ELF-1 (cell line): Measurements from ENCODE around the gene FTH1.
A peak's percentile ranks its signal among the peaks of the same experiment; 100 is the strongest.
"Not testable (repeated sequence)": the region's sequence is repeated elsewhere in the genome, so short reads cannot be mapped to it uniquely, and the experiment has no call there.

Experiments
- DNase-seq: peaks from one replicate; pipeline ENCODE4 v3.0.0-alpha.2; 2016; ENCODE audit warnings: low read depth, low spot score

Gene FTH1

DNA sequence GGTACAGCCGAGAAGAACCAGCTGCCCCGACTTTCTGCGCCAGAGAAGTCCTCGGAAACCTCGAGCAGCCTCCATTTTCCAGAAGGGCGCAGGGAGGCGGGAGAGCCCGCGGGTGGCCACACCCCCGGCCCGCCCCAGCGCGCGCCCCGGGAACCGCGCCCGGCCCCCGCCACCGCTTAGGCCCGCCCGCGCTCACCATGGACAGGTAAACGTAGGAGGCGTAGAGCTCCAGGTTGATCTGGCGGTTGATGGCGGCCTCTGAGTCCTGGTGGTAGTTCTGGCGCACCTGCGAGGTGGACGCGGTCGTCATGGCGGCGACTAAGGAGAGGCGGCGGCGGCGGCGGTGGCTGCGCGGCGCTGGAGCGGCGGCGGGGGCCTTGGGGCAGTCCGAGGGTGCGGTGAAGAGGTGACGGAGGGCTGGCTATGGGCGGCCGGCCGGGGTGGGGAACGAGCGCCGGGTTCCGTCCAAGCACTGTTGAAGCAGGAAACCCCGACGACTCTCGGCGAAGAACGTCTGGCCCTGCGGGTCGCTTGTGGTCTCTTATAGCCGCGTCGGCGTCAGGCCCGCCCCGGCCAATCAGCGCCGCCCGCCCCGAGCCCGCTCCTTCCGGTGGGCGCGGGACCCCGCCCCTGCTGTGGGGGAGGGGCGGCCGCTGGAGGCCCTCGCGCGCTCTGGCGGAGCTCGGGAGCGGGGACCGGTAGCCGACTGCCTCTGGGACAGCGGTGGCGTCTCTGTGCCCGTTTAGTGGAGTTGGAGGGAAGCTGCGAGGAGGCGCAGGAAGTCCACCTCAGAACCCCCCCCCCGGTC lies at the start of gene FTH1:
Gene FTH1 (minus strand): TSS at position 519 of the 808 bp plus-strand sequence. CDS start 209 bp downstream, at position 310.
- DNase-seq: peak; percentile 93

DNA sequence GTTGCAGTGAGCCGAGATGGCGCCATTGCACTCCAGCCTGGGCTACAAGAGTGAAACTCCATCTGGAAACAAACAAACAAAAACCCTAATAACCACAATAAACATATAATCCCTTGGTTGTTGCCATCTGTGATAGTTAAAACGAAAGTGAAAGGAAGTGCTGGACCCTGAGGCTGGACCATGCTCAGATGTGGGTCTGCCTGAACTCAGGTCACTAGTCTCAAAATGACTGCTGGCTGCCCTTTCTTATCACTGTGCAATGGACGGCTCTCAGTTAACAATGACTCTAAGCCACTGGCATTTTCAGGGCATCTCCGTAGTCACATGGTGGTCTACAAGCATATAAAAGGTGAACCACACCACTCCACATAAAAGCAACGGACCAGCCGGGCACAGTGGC lies 48.2 kb upstream of the FTH1 start:
- DNase-seq: no peak

DNA sequence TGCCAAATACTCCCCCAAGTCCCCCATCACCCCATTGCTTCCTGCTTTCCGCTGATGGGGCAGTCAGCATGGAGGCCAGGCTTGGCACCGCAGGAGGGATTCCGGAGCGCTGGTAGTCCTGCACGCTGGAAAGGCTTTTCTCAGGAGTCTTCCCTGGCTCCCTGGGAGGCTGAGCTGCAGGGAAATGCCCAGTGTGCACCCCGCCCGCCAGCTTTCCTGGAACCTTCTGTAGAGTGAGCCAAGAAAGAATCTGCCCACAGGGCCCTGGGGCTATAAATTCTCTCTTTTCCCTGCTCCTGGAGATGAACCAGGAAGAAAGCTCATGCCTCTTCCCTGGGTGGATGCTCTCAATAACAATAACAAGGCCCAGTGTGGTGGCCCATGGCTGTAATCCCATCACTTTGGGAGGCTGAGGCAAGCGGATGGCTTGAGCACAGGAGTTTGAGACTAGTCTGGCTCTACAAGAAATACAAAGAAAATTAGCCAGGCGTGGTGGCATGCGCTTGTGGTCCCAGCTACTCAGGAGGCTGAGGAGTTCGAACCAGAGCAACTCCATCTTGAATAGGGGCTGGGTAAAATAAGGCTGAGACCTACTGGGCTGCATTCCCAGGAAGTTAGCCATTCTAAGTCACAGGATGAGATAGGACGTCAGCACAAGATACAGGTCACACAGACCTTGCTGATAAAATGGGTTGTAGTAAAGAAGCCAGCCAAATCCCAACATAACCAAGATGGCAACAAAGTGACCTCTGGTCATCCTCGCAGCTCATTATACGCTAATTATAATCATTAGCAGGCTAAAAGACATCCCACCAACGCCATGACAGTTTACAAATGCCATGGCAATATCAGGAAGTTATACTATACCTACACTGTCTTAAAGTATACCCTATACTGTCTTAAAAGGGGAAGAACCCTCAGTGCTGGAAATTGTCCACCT lies 46.4 kb upstream of the FTH1 start:
- peak; percentile 77 for DNase-seq

DNA sequence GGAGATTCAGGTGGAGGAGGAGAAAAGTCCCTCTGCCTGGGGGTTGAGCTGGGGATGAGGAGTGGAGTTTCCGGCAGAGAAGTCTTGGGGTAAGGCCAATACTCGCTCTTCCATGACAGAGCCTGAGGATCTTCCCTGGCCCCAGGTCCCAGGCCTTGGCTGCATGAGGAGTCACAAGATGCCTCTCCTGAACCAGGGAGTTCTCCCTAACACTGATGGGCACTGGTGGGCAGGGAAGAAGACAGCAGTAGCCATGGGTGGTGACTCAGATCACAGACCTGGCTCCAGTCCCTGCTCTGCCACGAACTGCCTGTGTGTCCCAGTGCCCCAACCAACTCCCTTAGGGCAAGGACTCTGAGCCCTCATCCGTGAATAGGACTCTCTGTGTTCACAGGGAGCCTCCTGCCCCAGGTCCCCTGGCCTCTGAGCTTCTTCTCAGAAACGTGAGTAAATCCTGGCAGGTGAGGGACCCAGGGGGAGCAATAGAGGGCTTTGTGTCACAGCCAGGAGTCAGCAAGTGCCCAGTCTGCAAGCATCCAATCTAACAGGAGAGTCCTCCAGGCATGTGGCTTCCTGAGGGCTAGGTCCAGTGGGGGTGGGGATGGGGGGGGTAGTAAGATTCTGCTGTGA lies 45.5 kb upstream of the FTH1 start:
- DNase-seq: peak; percentile 19

DNA sequence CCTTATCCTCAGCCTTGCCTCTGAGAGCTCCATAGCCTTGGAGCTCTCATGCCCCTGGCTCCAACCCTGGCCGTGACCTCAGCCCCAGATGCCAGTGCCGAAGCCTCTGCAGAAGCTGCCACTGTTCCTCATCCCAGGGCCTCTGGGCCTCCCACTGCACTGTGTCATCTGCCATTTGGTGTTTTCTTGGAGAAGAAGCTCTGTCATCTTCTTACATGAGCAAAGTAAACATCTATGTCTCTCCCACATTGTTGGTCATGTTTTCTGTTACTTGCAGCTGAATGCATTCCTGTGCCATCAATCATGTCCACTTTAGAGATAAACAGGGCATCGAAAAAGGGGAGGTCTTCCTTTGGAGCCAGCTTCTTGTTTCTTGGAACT lies 45.0 kb upstream of the FTH1 start:
- DNase-seq: no peak

DNA sequence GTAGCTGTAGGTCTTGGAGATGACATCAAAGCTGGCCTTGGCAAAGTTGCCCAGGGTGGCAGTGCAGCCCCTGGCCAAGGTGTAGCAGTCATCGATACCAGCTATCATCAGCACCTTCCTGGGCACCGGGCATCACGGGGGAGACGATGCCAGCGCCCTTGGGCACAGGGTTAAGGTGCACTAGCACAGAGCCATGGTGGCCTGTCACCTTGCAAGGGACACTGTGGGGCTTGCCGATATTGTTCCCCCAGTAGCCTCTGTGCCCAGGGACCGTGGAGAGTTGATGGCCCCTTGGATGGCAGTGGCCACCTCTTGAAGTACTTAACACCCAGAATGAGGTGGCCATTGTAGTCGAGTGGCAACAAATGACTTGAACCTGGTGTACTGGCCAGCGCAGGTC lies 44.4 kb upstream of the FTH1 start:
- DNase-seq: no peak

DNA sequence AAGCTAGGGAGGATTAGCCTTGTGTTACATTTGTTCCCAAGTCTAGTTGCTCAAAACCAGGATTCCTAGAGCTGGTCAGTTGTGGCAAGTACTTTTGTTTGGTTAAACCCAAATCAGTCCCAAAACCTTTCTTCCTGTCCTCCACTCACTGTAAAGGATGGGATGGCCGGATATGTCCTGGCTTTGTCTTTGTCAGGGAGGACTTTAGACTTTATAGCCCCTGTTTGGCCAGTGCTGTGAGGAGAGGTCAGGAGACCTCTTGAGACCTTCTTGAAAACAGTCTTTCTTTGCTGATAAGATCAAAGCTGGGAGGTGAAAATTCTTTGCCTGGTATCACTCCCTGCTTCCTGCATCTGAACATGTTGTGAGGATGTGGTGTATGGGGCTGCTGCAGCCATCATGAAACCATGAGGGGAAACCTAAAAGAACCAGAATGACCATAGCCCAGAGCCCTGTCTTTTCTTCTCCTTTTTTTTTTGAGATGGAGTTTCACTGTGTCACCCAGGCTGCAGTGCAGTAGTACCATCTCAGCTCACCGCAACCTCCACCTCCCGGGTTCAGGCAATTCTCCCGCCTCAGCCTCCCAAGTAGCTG lies 43.6 kb upstream of the FTH1 start:
- peak; percentile 16 for DNase-seq

DNA sequence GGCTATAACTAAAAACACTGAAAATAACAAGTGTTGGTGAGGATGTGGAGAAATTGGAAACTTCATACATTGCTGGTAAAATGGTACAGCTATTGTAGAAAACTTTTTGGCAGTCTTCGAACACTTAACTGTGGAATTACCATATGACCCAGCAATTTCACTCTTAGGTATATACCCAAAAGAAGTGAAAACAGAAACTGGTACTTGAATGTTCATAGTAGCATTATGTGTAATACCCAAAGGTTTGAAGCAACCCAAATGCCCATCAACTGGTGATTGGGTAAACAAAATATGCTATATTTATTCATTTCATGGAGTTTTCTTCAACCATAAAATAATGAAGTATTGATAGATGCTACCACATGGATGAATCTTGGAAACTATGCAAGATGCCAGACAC lies 40.8 kb upstream of the FTH1 start:
- DNase-seq: no peak

DNA sequence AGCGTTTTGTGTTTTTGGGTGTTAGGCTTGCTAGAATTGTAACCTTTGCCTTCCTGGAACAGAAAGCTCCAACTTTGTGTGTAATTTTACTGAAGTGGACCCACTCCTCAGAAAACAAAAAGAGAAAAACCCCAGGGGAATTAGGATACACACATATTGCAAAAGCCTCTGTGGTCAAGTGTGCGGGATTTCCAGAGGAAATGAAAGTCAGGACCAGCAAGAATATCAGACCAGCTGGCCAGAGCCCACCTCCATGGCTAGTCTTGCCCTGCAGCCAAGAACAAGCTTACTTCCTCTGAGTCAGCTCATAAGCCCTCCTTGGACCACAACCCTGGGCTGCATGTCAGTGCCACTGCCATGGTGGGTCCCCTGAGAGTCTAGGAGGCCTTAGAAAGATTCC lies 37.0 kb upstream of the FTH1 start:
- DNase-seq: no peak

DNA sequence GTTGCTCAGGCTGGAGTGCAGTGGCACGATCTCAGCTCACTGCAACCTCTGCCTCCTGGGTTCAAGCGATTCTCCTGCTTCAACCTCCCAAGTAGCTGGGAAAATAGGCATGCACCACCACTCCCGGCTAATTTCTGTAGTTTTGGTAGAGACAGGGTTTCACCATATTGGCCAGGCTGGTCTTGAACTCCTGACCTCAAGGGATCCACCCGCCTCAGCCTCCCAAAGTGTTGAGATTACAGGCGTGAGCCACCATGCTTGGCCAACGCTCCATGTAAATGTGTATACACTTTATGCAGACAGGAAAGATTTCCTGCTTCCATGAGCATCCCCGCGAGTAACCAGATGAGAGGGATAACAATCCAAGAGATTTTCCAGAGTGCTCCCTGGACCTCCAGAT lies 34.8 kb upstream of the FTH1 start:
- DNase-seq: not testable (repeated sequence)

DNA sequence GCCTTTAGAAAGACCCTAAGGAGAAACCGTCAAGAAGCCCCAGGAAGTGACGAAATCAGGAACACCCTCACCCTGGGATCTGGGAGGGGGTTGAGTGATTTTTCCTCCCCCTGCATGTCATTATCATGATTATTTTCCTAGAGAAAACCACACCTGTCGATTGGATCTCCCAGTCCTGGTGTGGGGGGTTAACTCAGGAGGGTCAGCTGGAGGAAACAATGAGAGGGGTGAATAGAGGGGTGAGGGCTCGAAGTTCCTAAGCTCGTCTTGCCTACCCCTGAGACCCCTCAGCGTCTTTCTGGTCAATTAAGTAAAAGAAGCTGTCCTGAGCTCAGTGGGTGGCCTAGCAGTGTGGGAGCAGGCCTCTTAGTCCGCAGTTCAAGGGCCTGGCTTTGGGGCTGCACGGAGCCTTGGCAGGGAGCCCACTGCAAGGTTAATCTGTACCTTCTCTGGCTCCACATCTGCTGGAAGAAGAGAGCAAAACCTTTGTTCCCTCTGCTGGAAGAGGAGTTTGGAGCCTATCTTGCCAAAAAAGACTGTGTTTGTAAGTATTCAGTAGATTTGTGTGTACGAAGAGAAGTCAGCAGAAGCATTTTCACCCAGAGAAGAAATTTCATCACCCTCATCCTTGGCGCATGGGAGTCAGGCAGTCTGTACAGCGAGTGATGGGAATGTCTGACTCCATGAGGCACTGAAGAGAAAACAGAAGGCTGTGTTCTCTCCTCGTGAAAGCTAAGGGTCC lies 34.2 kb upstream of the FTH1 start:
- no peak for DNase-seq

DNA sequence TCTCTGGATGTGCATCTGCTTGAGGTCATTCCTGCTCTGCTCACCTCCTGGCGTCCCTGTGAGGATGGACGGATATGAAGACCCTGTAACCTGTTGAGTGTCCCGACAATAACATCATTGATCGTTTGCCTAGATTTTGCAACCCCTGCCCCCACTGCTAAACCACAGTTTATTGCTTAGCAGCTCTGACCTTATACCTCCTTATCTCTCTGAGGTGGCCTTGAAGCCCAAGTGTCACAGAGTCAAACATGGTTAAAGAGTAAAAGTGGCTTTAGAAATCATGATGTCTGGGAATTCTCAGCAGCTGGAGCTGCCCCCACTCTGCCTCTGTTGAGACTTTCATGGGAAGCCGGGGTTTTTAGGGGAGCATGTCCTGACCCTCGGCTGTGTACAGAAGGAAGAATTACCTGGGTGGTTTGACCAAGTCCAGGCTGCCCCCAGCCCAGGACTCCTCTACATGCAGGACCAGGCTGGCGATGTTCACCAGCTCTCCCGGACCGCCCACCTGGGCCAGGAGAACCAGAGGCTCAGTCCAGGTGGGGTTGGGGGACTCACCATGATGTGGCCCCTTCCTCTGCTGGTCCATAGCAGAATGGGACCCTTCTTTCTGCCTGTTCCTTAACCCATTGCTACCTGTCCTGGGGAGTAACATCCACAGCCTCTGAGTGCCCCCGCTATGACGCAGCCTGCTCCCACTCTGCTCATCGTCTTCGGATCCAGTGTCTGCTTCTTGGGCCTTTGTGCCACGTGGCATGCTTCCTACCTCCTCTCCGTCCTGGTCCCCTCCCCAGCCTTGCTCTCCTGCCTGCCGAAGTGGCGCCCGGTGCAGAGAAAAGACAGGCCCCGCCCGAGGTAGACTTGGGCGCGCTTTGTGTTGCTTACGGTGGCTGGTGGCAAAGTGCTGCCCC lies 33.4 kb upstream of the FTH1 start:
- DNase-seq: no peak

DNA sequence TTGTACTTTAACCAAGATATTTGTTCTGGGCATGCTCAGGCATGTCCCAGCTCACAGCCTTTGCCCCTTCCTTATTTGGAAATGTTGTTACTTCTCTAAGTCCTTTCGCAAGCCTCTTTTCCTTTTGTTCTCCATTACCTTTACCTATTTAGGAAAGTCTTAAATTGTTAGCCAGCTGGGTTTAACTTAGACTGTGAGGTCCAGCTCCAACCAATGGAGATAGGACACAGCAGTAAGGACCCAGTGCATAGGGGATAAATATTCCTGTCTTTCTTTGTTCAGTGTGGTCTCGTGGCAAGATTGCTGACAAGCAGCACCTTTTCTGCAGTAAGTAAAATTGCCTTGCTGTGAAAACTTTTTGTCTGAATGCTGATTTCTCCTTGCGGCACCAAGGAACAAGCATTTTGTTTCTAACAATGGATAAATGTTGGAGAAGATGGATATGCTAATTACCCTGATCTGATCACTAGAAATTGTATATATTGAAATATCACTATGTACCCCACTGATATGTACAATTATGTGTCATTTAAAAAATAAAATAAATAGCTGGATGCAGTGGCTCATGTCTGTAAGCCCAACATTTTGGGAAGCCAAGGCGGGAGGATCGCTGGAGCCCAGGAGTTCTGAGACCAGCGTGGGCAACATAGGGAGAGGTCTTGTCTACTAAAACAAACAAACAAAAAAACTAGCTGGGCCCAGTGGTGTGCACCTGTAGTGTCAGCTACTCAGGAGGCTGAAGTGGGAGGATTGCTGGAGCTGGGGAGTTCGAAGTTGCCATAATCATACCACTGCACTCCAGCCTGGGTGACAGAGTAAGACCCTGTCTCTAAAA lies 31.9 kb upstream of the FTH1 start:
- no peak for DNase-seq

DNA sequence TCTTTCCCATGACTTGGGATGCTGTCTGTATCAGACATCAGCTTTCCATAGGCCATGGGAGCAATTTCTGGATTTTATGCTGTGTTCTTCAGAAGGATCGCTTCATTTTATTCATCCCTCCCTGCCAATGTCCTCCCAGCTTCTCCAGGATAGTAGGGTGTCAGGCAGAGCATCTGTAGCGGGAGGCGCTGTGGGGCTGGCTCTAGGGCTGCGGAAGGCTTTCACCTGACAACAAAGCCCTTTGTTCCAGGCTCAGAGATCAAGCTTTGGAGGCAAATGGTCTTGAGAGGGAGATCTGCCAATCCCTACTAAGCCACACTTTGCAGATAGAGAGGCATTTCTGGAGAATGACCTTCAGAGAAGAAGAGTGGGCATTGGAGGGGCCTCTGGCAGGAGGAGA lies 29.5 kb upstream of the FTH1 start:
- peak; percentile 28 for DNase-seq

DNA sequence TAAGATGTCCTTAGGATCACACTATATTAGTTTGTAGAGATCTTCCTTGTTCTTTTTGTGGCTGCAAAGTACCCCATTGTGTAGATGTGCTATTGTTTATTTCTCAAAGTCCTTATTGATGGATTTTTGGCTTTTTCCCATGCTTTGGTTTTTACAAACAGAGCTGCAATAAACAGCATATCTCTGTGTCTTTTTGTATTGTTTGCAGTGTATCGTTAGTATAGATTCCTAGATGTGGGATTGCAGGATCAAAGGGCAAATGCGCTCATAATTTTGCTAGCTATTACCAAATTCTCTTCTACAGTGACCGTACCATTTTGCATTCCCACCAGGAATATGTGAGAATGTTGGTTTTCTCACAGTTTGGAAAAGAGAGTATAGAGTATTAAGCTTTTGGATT lies 27.5 kb upstream of the FTH1 start:
- DNase-seq: no peak

DNA sequence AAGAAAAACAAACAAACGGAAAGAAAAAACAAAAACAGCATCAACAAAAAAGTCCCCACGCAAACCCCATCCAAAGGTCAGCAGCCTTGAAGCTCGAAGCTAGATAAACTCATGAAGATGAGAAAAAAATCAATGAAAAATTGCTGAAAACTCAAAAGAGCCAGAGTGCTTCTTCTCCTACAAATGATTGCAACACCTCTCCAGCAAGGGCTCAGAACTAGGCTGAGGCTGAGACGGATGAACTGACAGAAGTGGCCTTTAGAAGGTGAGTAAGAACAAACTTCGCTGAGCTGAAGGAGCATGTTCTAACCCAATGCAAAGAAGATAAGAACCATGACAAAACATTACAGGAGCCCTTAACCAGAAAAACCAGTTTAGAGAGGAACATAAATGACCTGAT lies 18.4 kb upstream of the FTH1 start:
- DNase-seq: peak; percentile 38

DNA sequence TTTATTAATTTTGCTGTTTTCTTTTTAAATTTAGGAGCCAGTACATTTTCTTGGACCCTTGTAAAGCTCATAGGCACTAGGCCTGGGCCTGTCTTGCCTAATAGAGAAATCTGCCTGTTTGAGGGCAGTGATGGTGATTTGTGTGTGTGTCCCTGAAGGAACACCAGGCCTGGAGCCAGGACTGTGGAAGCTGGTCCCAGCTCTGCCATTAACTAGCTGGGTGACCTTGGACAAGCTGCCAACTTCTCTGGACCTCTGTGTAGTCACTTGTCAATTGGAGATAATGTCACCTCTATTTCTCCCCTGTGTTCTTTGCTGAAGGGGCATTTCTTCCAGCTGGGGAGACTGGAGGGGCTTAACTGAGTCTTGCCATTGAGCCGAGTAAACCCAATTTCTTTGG lies 16.0 kb upstream of the FTH1 start:
- DNase-seq: no peak

DNA sequence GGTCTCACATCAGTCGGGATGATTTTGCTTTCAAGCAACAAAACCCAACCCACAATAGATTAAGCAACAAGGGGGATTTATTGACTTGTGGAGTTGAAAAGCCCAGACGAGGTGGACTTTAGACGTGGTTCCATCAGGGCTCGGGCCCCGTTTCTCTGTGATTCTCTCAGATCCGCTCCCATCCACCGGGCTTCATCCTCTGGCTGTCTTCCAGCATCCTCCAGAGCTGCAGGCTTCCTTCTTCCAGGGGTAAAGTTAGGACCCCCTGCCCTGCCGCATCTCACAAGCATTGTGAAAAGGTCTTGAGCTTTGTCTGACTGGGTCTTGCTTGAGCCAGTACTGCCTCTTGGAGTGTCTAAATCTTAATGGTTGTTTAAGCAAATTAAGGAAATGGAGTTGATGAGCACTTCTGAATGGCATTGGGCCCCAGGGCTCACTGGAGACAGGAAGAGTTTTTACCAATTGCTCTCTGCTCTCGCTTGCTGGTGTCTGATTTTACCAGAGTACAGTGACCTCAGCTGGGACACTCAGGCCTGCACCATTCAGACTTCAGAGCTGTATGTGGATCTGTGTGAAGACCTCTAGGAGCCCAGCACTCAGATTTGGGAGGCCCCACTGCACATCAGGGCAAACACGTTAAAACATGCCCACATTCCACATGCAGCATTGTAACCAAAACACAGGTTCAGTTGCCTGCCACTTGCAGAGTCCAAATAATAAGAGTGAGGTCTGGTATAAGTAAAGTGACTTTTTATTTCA lies 13.5 kb upstream of the FTH1 start:
- peak; percentile 32 for DNase-seq
